MM.1S (cell line): ENCODE results near the gene TENM4.

Experiments used
- EZH2 ChIP-seq: fragments of 300-600 bp; sonication (generic); optimal IDR thresholded peaks from 2 replicates; pipeline ENCODE3; 2017; ENCODE audit warnings: low read depth, mild to moderate bottlenecking, antibody characterized with exemption, low read length, mixed read lengths
- EZH2phosphoT487 ChIP-seq: fragments of 300-600 bp; sonication (generic); IDR thresholded peaks from 2 replicates; pipeline ENCODE4 v1.6.1; 2018; ENCODE audit warnings: antibody characterized with exemption, low read length
- TF ChIP-seq, protein P1 (sequence below): fragments of 300-600 bp; sonication (generic); IDR thresholded peaks from 2 replicates; pipeline ENCODE4 v1.5.1; 2016; ENCODE audit warnings: antibody characterized with exemption, low read length, mixed read lengths

DNA sequence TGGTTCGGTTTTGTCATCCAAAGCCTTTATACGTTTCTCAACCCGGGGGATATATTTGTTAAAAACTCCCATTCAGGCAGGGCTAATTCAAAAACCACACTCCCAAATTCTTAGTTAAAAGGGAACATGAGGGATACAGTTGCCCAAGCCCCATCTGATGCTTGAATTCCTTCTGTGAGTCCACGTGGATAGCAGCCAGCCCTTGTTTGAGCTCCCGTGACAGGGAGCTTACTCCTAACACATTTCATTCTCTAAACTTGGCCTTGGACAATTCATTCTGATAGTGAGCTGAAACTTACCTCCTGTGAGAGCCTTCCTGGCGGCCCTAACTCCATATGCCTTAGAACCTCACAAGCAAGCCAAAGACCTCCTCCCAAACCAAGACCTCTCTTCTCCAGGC lies 357.5 kb downstream of the TENM4 start:
- TF ChIP-seq, protein P1, sequence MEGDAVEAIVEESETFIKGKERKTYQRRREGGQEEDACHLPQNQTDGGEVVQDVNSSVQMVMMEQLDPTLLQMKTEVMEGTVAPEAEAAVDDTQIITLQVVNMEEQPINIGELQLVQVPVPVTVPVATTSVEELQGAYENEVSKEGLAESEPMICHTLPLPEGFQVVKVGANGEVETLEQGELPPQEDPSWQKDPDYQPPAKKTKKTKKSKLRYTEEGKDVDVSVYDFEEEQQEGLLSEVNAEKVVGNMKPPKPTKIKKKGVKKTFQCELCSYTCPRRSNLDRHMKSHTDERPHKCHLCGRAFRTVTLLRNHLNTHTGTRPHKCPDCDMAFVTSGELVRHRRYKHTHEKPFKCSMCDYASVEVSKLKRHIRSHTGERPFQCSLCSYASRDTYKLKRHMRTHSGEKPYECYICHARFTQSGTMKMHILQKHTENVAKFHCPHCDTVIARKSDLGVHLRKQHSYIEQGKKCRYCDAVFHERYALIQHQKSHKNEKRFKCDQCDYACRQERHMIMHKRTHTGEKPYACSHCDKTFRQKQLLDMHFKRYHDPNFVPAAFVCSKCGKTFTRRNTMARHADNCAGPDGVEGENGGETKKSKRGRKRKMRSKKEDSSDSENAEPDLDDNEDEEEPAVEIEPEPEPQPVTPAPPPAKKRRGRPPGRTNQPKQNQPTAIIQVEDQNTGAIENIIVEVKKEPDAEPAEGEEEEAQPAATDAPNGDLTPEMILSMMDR: no peak
- TF ChIP-seq EZH2phosphoT487 (no peak), EZH2 (no peak)
